ENCODE measurements around the gene PPFIA3.

GRCh38 chr19:49165111-49165750 lies 45.9 kb downstream of the PPFIA3 start:
- TF ChIP-seq CBFB (CRISPR knock-in tag; IDR thresholded peaks at IDR 0.05; ENCODE audit: low read depth): no peak
- TF ChIP-seq CTCF (IDR thresholded peaks at IDR 0.05): no peak
- no peak for TF ChIP-seq ZNF317 (CRISPR knock-in tag; IDR thresholded peaks at IDR 0.05; ENCODE audit: borderline replicate concordance, low read depth)
- no peak for TF ChIP-seq NFE2L1 (CRISPR knock-in tag; IDR thresholded peaks at IDR 0.05)
- TF ChIP-seq CREB1 (CRISPR knock-in tag; IDR thresholded peaks at IDR 0.05): no peak
- no peak for TF ChIP-seq ZNF263 (CRISPR knock-in tag; IDR thresholded peaks at IDR 0.05; ENCODE audit: low read depth)
